Measurements from ENCODE around the gene CCL8.

CCL8 gene

DNA sequence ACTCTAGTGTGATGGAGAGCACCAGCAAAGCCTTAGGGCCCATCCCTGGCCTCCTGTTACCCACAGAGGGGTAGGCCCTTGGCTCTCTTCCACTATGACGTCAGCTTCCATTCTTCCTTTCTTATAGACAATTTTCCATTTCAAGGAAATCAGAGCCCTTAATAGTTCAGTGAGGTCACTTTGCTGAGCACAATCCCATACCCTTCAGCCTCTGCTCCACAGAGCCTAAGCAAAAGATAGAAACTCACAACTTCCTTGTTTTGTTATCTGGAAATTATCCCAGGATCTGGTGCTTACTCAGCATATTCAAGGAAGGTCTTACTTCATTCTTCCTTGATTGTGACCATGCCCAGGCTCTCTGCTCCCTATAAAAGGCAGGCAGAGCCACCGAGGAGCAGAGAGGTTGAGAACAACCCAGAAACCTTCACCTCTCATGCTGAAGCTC lies at the start of gene CCL8:
TSS of gene CCL8 (plus strand) at position 397 of the 445 bp plus-strand sequence. CDS start 67 bp downstream, outside the sequence.
- H3K4me3 ChIP-seq (ENCODE audit: low read depth, low read length), result no peak within 1 kb of the TSS
- no peak for DNase-seq (ENCODE audit: low read depth)
- TF ChIP-seq CTCF (IDR thresholded peaks at IDR 0.05; ENCODE audit: insufficient read depth, low read depth, low read length, missing control alignments), result no peak

GRCh38 chr17:34269969-34270368 lies 49.3 kb upstream of the CCL8 start, which contains the start of gene CCL7:
Gene CCL7 (plus strand): TSS chr17:34270221. CDS start chr17:34270291, 70 bp downstream.
- TF ChIP-seq CTCF (IDR thresholded peaks at IDR 0.05; ENCODE audit: insufficient read depth, low read depth, low read length, missing control alignments), result no peak
- no peak for DNase-seq (ENCODE audit: low read depth)
- H3K4me3 ChIP-seq (ENCODE audit: low read depth, low read length), result no peak within 1 kb of the TSS

DNA sequence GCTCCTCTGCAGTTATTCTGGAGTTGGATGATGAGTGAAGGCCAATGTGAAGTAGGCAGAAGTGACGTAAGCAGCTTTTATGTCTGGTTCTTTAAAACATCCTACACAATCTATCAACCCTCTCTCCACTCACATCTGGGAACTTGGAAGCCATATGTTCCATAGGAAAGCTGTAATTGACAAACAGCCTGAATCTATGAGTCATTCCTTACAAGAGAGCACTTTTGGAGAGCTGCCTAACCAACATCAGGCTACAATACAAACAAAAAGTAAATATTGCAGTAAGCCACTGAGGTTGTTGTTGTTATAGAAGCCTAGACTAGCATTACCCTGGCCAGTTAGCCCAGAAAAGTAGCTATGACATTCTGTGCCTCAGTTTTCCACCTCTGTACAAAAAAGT lies 43.4 kb upstream of the CCL8 start:
- TF ChIP-seq CTCF (IDR thresholded peaks at IDR 0.05; ENCODE audit: insufficient read depth, low read depth, low read length, missing control alignments), result no peak
- no peak for DNase-seq (ENCODE audit: low read depth)
- H3K4me3 ChIP-seq (ENCODE audit: low read depth, low read length), result no peak overlapping the region

- no peak for DNase-seq (ENCODE audit: low read depth)
- no peak for TF ChIP-seq CTCF (IDR thresholded peaks at IDR 0.05; ENCODE audit: insufficient read depth, low read depth, low read length, missing control alignments)
- H3K4me3 ChIP-seq (ENCODE audit: low read depth, low read length), result no peak overlapping the region
Observed at GRCh38 chr17:34276826-34277225, 42.4 kb upstream of the CCL8 start.

GRCh38 chr17:34283571-34283970 lies 35.7 kb upstream of the CCL8 start:
- no peak overlapping the region for H3K4me3 ChIP-seq (ENCODE audit: low read depth, low read length)
- TF ChIP-seq CTCF (IDR thresholded peaks at IDR 0.05; ENCODE audit: insufficient read depth, low read depth, low read length, missing control alignments), result no peak
- DNase-seq (ENCODE audit: low read depth), result no peak

- DNase-seq (ENCODE audit: low read depth), result no peak
- TF ChIP-seq CTCF (IDR thresholded peaks at IDR 0.05; ENCODE audit: insufficient read depth, low read depth, low read length, missing control alignments), result no peak
- H3K4me3 ChIP-seq (ENCODE audit: low read depth, low read length), result no peak within 1 kb of the TSS
Observed at GRCh38 chr17:34285286-34285792, 33.9 kb upstream of the CCL8 start, which contains the start of gene CCL11. Gene CCL11 (plus strand): TSS chr17:34285742. CDS start chr17:34285809, 67 bp downstream.

DNA sequence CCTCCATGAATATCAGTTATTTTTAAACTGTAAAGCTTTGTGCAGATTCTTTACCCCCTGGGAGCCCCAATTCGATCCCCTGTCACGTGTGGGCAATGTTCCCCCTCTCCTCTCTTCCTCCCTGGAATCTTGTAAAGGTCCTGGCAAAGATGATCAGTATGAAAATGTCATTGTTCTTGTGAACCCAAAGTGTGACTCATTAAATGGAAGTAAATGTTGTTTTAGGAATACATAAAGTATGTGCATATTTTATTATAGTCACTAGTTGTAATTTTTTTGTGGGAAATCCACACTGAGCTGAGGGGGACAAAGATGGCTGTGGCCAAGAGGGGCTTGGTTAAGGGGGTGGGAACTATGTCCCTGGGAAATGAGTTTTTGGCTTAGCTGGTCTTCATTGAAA lies 31.4 kb upstream of the CCL8 start:
- H3K4me3 ChIP-seq (ENCODE audit: low read depth, low read length), result no peak overlapping the region
- no peak for TF ChIP-seq CTCF (IDR thresholded peaks at IDR 0.05; ENCODE audit: insufficient read depth, low read depth, low read length, missing control alignments)
- no peak for DNase-seq (ENCODE audit: low read depth)
